Neural cell (in vitro differentiated cells): Measurements from ENCODE around the gene AHCTF1. TPM values are rescaled to one million over a fixed set of nuclear protein-coding genes. Genes with fewer than 3 reads are reported as not detected.
A peak's percentile ranks its signal among the peaks of the same experiment; 100 is the strongest.

Source experiments
- H2AFZ ChIP-seq: fragments of 200-600, 300-800 bp; sonication (generic), shearing (Covaris generic); 2 replicates; pipeline ENCODE4 v1.6.0; 2014; ENCODE audit warnings: low read depth, mild to moderate bottlenecking, antibody characterized with exemption, low read length, moderate library complexity
- H3F3A ChIP-seq: fragments of 200-600 bp; shearing (Covaris generic); 2 replicates; pipeline ENCODE4 v1.6.1; 2016; ENCODE audit warnings: mild to moderate bottlenecking, moderate library complexity, mixed read lengths, antibody characterized with exemption, low read length; ENCODE audit not compliant: insufficient read depth, poor library complexity, severe bottlenecking
- H3K27ac ChIP-seq: fragments of 200-600, 300-800 bp; sonication (generic), shearing (Covaris generic); 2 replicates; pipeline ENCODE4 v1.5.1; 2014; ENCODE audit warnings: mild to moderate bottlenecking, low read length, moderate library complexity
- H3K27me3 ChIP-seq: fragments of 300-800, 200-600 bp; sonication (generic), shearing (Covaris generic); 2 replicates; pipeline ENCODE4 v1.6.0; 2014; ENCODE audit warnings: mild to moderate bottlenecking, low read depth, low read length, moderate library complexity; ENCODE audit not compliant: insufficient read depth
- H3K36me3 ChIP-seq: fragments of 300-800, 200-600 bp; sonication (generic), shearing (Covaris generic); 2 replicates; pipeline ENCODE4 v1.5.1; 2014; ENCODE audit warnings: mild to moderate bottlenecking, antibody characterized with exemption, low read length, moderate library complexity; ENCODE audit not compliant: insufficient read depth
- H3K4me2 ChIP-seq: fragments of 300-800, 200-600 bp; sonication (generic), shearing (Covaris generic); 2 replicates; pipeline ENCODE4 v1.6.0; 2014; ENCODE audit warnings: mild to moderate bottlenecking, low read length
- H3K4me3 ChIP-seq: fragments of 300-800, 200-600 bp; sonication (generic), shearing (Covaris generic); 2 replicates; pipeline ENCODE4 v1.5.1; 2014; ENCODE audit warnings: mild to moderate bottlenecking, low read length, moderate library complexity
- H3K79me2 ChIP-seq: fragments of 200-600 bp; shearing (Covaris generic); replicated peaks from 2 replicates; pipeline ENCODE4 v1.6.0; 2014; ENCODE audit warnings: mild to moderate bottlenecking, low read length, moderate library complexity; ENCODE audit not compliant: insufficient read depth
- H3K9ac ChIP-seq: fragments of 300-800, 200-600 bp; sonication (generic), shearing (Covaris generic); 2 replicates; pipeline ENCODE4 v1.6.1; 2016; ENCODE audit warnings: mild to moderate bottlenecking, low read length, mixed read lengths
- H3K9me2 ChIP-seq: fragments of 200-600 bp; shearing (Covaris generic); 2 replicates; pipeline ENCODE4 v1.6.1; 2016; ENCODE audit warnings: mild to moderate bottlenecking, low read length, mixed read lengths; ENCODE audit not compliant: insufficient read depth
- H3K9me3 ChIP-seq: fragments of 200-600, 300-800 bp; sonication (generic), shearing (Covaris generic); 2 replicates; pipeline ENCODE4 v1.6.1; 2016; ENCODE audit warnings: mild to moderate bottlenecking, mixed run types, low read length, moderate library complexity, mixed read lengths
- H4K20me1 ChIP-seq: fragments of 200-600 bp; shearing (Covaris generic); 2 replicates; pipeline ENCODE4 v1.6.1; 2016; ENCODE audit warnings: mild to moderate bottlenecking, mixed run types; ENCODE audit not compliant: insufficient read depth
- EP300 ChIP-seq: fragments of 450-650 bp; conservative IDR thresholded peaks from 2 replicates; pipeline ENCODE4 v1.6.1; 2014; ENCODE audit warnings: antibody characterized with exemption, mild to moderate bottlenecking, moderate library complexity; ENCODE audit not compliant: poor library complexity, severe bottlenecking
- EZH2 ChIP-seq: fragments of 200-600, 300-800 bp; shearing (Covaris generic), sonication (generic); IDR thresholded peaks from 2 replicates; pipeline ENCODE4 v1.6.1; 2014; ENCODE audit warnings: antibody characterized with exemption, low read length, borderline replicate concordance, mild to moderate bottlenecking; ENCODE audit not compliant: insufficient read depth, poor library complexity, severe bottlenecking
- MXI1 ChIP-seq: fragments of 450-650 bp; conservative IDR thresholded peaks from 2 replicates; pipeline ENCODE4 v1.6.1; 2014; ENCODE audit warnings: antibody characterized with exemption, mild to moderate bottlenecking; ENCODE audit not compliant: poor library complexity, severe bottlenecking
- POLR2AphosphoS5 ChIP-seq: IDR thresholded peaks from 2 replicates; pipeline ENCODE4 v1.6.1; 2012
- RAD21 ChIP-seq: fragments of 450-650 bp; conservative IDR thresholded peaks from 2 replicates; pipeline ENCODE4 v1.6.1; 2014; ENCODE audit warnings: antibody characterized with exemption, mild to moderate bottlenecking, moderate library complexity
- SMC3 ChIP-seq: fragments of 450-650 bp; conservative IDR thresholded peaks from 2 replicates; pipeline ENCODE4 v1.6.1; 2014; ENCODE audit warnings: antibody characterized with exemption, mild to moderate bottlenecking, moderate library complexity; ENCODE audit not compliant: poor library complexity
- TAF1 ChIP-seq: IDR thresholded peaks from 2 replicates; pipeline ENCODE4 v1.6.1; 2012; ENCODE audit warnings: low read depth
- polyA plus RNA-seq: library from polyadenylated mRNA; depleted of rRNA; stranded (reverse); fragments of >200 nt; gene quantifications from 2 replicates; pipeline ENCODE4 v1.2.3, GENCODE V29; 2014
- TF ChIP-seq, protein P1 (sequence below): IDR thresholded peaks from 2 replicates; pipeline ENCODE4 v1.6.1; 2012; ENCODE audit warnings: borderline replicate concordance
- TF ChIP-seq, protein P2 (sequence below): fragments of 450-650 bp; IDR thresholded peaks from 2 replicates; pipeline ENCODE4 v1.5.1; 2014; ENCODE audit warnings: antibody characterized with exemption, mild to moderate bottlenecking, moderate library complexity; ENCODE audit not compliant: poor library complexity, severe bottlenecking

AHCTF1 gene
- polyA plus RNA-seq, 1 donor from 2014 or later: 27.1 TPM

DNA sequence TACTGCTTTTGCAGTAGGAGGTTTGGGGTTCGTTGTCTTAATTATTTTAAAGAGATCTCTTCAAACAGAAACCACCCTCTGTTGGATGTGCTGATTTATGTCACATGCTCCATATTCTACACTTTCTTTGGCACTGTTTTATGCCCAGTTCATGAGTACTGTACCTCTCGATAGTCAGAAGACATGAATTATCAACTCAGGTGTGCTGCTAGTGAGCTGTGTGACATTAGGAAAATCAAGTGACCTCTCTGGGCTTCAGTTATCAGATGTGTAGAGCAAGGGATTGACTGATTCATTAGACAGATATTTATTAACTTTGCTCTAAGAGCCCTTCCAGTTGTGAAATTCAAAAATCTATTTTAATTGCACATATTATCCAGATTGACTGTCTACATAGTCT lies 2.1 kb upstream of the AHCTF1 start:
- peaks cover 4% of the 10 kb centered on the region for H4K20me1 ChIP-seq
- H3K27ac ChIP-seq: no peak overlapping the region
- TF ChIP-seq, protein P1, sequence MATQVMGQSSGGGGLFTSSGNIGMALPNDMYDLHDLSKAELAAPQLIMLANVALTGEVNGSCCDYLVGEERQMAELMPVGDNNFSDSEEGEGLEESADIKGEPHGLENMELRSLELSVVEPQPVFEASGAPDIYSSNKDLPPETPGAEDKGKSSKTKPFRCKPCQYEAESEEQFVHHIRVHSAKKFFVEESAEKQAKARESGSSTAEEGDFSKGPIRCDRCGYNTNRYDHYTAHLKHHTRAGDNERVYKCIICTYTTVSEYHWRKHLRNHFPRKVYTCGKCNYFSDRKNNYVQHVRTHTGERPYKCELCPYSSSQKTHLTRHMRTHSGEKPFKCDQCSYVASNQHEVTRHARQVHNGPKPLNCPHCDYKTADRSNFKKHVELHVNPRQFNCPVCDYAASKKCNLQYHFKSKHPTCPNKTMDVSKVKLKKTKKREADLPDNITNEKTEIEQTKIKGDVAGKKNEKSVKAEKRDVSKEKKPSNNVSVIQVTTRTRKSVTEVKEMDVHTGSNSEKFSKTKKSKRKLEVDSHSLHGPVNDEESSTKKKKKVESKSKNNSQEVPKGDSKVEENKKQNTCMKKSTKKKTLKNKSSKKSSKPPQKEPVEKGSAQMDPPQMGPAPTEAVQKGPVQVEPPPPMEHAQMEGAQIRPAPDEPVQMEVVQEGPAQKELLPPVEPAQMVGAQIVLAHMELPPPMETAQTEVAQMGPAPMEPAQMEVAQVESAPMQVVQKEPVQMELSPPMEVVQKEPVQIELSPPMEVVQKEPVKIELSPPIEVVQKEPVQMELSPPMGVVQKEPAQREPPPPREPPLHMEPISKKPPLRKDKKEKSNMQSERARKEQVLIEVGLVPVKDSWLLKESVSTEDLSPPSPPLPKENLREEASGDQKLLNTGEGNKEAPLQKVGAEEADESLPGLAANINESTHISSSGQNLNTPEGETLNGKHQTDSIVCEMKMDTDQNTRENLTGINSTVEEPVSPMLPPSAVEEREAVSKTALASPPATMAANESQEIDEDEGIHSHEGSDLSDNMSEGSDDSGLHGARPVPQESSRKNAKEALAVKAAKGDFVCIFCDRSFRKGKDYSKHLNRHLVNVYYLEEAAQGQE: no peak
- no peak for TF ChIP-seq SMC3
- no peak for TF ChIP-seq POLR2AphosphoS5
- TF ChIP-seq MXI1: no peak
- no peak for TF ChIP-seq EP300
- no peak for TF ChIP-seq TAF1
- TF ChIP-seq, protein P2, sequence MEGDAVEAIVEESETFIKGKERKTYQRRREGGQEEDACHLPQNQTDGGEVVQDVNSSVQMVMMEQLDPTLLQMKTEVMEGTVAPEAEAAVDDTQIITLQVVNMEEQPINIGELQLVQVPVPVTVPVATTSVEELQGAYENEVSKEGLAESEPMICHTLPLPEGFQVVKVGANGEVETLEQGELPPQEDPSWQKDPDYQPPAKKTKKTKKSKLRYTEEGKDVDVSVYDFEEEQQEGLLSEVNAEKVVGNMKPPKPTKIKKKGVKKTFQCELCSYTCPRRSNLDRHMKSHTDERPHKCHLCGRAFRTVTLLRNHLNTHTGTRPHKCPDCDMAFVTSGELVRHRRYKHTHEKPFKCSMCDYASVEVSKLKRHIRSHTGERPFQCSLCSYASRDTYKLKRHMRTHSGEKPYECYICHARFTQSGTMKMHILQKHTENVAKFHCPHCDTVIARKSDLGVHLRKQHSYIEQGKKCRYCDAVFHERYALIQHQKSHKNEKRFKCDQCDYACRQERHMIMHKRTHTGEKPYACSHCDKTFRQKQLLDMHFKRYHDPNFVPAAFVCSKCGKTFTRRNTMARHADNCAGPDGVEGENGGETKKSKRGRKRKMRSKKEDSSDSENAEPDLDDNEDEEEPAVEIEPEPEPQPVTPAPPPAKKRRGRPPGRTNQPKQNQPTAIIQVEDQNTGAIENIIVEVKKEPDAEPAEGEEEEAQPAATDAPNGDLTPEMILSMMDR: no peak
- no peak for TF ChIP-seq EZH2
- no peak for TF ChIP-seq RAD21
- H3K4me3 ChIP-seq: no peak overlapping the region
- peaks cover 18% of the 10 kb centered on the region for H3K79me2 ChIP-seq
- no peaks in the 10 kb centered on the region for H3K9me2 ChIP-seq
- H3K9me3 ChIP-seq: no peaks in the 10 kb centered on the region
- no peaks in the 10 kb centered on the region for H3K27me3 ChIP-seq
- peaks cover 1% of the 10 kb centered on the region for H3K36me3 ChIP-seq
- no peak overlapping the region for H2AFZ ChIP-seq
- H3F3A ChIP-seq: no peaks in the 10 kb centered on the region
- H3K9ac ChIP-seq: no peak overlapping the region
- H3K4me2 ChIP-seq: no peak overlapping the region

DNA sequence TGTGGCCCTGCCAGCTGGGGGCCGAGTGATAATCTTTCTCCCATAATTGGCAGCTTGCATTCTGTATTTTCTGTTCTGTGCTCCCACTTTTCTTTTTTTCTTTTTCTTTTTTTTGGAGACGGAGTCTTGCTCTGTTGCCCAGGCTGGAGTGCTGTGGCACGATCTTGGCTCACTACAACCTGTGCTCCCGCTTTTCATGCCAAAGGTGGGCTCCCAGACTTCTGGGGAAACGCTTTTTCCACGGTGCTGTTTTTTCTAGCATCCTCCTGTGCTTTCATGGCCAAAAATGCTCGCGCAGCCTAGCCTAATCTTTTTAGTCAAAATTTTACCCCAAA lies 585 bp upstream of the AHCTF1 start:
- H3K79me2 ChIP-seq: peaks cover 33% of the 10 kb centered on the region
- peaks cover 4% of the 10 kb centered on the region for H3K36me3 ChIP-seq
- no peaks in the 10 kb centered on the region for H3K27me3 ChIP-seq
- H2AFZ ChIP-seq: peak overlapping the region; percentile 35
- H3K4me2 ChIP-seq: peak overlapping the region; percentile 57
- H3K27ac ChIP-seq: no peak overlapping the region
- TF ChIP-seq EZH2 (no peak), POLR2AphosphoS5 (no peak), EP300 (no peak), SMC3 (no peak), MXI1 (no peak), RAD21 (no peak), TAF1 (no peak)
- TF ChIP-seq, protein P2: no peak
- TF ChIP-seq, protein P1: no peak
- no peaks in the 10 kb centered on the region for H3K9me2 ChIP-seq
- no peaks in the 10 kb centered on the region for H3F3A ChIP-seq
- H3K4me3 ChIP-seq: peak overlapping the region; percentile 97
- H3K9me3 ChIP-seq: no peaks in the 10 kb centered on the region
- H3K9ac ChIP-seq: no peak overlapping the region
- H4K20me1 ChIP-seq: peaks cover 4% of the 10 kb centered on the region
